GM18502 (cell line): ENCODE results near the gene FRMPD2.
"Not testable (repeated sequence)": the region's sequence is repeated elsewhere in the genome, so short reads cannot be mapped to it uniquely, and the experiment has no call there.

Experiments
- ATAC-seq: cut with Tn5 transposase; IDR thresholded peaks from one replicate; pipeline ENCODE4 v1.9.1; 2021; ENCODE audit warnings: mild to moderate bottlenecking; ENCODE audit not compliant: unreplicated experiment, poor library complexity

The FRMPD2 gene

DNA sequence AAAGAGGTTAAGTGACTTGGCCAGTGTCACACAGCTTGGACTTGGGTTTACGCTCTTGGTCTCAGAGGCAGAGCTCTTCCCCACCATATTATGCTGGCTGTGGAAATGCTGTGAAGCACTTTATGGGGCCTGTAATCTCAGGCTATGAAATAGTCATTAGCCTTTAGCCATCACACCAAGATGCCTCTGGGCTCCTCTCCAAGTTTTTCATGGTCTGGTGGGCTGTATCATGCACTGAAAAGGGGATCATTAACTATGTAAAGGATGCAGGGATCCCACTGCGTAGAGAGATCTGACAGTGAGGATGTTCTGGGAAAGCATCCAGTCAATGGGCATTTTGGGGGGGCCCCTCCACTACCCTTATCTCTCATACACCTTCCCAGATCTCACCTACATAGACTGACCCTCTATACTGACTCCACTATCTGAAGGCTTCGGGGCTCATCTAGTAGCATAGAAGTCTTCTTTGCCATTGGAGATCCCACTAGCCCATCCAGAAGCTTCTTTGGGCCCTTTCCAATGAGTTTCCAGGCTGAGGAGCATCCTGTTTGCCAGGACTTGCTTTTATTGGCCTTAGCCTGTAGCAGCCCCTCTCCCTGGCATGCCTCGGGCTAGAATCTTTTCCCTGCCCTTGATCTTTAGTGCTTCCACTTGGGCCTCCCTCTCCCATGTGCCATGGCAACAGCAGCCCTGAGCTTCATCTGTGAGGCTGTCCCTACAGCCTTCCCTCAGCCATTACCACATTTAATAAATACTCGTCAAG lies 19.6 kb downstream of the FRMPD2 start:
- ATAC-seq = no peak

DNA sequence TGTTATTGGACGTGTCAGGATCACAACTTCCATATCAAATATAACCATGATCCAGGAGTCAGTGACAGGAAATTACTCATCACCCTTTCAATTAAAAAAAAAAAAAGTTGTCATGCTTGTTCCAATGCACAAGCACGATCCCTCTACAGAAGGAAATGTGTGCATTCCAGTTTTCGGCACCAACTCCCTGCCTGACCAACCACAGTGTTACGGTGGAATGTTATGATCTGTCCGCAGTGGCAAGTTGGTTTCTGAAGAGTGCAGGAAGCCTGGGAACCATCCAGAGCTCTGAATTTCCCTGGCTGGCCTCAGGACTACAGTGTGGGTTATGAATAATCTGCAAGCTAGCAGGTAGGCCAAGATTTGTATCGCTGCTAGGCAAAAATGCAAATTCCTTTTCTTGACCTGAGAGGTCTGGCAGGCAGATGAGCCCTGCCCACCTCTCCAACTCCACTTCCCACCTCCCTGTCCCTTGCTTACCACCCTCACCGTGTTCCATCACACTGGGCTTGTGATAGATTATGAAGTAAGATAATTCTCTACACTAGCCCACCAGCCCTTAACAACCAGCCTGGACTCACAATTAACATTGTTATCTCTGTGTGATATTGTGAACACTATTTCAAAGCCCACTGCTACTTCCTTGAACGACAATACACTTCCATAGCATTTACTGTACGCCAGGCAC lies 20.4 kb downstream of the FRMPD2 start:
- no peak for ATAC-seq

DNA sequence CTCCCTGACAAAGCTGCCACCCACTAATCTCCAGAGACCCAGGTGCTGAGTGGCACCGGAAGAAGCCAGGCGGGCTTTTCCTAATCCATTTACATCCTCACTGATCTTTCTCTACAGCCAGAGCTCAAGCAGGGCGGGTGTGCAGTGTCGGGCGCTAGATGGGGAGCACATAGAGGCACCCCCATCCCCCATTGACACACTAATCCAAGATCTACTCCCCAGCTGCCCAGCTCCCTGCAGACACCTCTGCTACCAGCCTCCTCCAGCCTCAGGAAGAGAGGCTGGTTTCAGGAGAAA lies 22.2 kb downstream of the FRMPD2 start:
- ATAC-seq = no peak

DNA sequence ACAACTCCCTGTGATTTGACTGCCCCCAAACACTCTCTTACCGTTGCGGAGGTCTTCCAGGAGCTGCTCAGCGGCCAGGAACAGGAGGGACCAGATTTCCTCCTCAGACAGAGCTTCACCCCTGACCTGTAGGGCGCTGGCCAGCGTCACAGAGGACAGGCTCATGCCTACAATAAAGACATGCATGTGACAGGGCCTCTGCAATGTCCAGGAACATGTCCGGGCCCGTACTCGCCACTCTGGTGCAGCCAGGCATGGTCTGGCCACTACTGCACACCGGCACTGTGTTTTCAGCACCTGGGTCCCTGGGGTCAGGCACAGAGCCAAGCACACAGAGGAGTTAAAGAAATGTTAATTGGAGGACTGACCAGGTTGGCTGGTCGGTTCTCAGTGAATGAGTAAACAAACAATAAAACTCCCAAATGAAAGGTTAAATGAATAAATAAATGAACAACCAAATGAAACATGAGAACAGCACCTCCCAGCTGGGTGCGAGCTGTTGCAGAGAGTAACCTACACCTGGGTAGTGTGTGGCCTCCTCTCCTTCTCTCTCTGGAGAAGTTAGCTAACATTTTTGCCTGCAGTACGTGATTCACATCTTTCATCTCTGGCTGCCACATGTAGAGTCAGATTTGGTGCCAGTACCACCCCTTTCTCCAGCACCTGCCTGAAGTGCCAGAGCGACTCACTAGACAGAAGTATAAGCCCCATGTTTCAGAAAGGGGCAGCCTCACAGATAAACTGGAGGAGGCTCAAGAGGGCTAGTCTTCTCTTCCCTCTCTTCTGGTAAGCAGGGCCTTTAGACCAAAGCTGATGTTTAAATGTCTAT lies 22.8 kb downstream of the FRMPD2 start:
- ATAC-seq = no peak

DNA sequence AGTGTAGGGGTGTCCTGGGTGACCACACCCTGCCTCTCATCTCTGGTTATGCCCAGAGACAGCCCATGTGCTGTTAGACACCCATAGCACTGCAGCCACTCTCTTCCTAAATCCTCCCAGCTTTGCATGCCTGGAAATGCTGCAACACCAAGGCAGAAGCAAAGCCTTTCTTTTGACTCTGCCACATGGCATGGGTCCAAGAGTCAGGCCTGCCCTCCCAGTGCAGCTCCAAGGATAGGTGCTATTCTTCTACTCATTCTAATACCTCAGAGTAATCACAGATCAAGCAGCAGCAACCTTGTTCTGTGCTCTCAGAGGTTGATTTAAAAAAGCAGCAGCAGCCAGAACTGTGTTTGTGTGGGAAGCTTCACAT lies 23.4 kb downstream of the FRMPD2 start:
- no peak for ATAC-seq

DNA sequence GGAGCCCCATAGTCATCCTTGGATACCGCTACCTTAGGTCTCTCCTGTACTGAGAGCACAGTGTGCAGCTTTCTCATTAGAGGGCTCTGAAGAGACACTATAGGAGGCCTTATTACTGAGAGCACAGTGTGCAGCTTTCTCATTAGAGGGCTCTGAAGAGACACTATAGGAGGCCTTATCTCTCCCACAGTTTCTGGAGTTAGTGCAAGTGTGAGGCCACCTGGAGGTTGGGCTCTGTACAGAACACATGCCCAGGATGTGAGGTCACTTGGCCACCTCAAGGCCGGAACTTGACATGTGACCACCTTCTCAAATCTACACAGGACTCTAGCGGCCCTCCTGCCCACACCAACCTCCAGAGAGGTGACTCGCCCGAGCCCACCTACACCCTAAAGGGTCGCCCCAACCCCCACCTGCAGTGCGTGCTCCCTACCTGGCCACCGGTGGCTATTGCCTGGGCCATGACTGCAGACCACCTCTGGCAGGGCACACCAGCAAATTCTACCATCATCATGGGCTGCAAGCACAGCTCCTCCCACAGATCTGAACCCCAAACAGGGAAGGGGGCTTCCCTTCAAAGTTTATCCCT lies 24.6 kb downstream of the FRMPD2 start:
- no peak for ATAC-seq

DNA sequence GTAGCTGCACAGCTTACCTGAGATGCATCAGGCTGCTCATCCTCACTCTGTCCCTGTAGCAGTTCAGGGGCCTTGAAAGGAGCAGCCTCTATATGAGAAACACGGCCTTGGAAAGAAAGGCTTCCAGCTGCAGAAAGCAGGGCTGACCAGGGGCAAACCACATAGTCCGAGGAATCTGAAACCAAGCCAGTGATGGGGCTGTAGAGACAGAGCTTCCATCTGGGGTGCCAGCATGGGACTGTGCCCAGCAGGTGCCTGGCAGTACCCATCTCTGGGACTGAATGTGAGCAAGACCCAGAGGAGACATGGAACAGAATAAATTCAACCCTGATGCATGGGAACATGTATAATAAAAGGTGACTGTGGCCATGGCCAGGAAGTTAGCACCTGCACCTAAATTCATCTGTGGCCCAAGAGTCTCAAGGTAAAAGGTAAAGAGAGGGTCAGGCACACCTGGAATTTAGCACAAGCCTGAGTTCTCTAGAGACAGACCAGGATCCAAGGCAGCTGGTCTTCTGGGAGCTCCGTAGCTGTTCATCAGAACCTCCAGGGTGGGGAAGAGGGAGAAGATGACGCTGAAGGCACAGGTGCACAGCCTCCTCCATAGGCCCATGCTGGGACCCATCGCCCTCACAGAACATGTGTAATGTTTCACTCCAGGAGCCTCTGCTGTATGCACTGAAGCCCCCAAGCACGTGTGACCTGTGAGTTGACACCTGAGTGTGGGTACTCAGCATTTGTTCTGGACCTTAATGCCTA lies 25.3 kb downstream of the FRMPD2 start:
- no peak for ATAC-seq

DNA sequence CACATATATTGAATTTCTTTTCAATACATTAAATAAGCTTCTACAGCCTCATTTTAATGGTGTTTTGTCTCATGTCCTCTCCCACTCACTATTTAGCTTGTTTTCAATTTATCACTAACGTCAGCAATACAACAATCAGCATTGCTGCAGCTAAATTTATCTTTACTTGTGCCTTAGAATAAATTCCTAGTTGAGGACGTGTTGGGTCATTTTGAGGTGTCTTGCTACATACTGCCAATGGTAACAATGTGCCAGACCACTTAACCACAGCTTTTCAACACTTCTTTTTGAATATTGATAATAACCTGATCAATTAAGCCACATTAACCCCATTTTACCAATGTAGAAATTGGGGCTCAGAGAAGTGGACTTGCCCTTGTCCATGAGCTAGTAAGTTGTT lies 26.0 kb downstream of the FRMPD2 start:
- ATAC-seq = no peak

DNA sequence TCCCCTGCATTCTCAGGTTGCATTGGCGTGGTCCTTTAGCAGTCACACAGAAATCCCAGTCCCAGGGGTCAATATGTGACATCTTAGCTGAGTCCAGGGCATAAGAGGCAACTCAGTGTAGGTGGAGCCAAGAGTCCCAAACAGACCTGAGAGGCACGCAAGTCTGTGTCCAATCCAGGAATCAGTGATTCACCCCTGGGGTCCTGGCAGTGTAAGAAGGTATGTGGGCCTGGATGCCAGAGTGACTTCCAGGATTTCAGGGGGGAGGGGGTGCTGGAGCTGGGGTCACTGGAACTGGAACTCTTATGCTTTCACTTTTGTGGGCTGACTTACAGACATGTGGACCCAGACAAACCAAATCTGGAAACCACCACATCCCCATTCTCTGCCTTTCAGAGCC lies 26.8 kb downstream of the FRMPD2 start:
- no peak for ATAC-seq

DNA sequence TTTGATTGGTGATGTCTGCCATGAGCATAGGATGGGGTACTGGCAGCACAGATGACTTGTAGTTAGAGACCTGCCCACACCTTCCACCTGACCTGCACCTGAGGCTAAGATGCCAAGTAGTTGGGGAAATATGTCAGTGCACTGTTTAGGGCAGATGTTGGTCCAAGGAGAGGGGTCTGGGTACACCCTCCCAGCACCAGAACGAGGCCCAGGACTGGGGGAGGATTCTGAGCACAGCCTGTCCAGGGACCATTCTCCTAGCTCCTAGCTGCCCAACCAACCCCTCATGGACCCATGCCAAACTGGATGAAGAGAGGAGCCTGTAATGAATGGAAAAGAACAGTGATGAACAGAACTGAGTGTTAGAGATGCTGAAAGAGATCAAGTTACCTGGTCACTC lies 28.0 kb downstream of the FRMPD2 start:
- ATAC-seq = no peak

DNA sequence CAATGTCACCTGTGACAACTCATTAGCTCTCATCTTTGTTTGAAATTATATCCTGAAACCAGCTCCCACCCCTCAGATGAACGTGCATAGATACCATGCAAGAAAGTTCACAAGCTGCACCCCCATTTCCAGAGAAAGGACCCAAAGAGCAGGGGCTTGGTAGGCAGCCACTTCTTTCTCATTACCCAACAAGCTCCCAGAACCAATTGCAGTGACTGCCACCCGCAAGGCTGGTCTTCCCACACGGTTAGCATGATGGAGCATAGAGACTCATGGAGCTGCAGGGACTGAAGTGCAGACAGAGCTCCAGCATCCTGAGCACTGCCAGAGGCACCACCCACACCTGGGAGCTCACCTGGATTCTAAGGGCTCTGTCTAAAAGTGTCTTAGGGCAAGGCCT lies 28.5 kb downstream of the FRMPD2 start:
- ATAC-seq = no peak

DNA sequence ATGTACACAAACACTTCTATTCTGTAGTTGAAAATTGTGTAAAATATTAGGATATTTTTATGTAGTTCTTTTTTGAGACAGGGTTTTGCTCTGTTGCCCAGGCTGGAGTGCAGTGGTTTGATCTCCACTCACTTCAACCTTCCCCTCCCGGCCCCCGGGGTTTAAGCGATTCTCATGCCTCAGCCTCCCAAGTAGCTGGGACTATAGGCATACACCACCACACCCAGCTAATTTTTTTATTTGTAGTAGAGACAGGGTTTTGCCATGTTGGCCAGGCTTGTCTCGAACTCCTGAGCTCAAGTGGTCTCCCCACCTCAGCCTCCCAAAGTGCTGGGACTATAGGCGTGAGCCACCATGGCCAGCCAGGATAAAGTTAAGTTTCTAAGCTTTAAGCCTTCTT lies 30.6 kb downstream of the FRMPD2 start:
- ATAC-seq = not testable (repeated sequence)

DNA sequence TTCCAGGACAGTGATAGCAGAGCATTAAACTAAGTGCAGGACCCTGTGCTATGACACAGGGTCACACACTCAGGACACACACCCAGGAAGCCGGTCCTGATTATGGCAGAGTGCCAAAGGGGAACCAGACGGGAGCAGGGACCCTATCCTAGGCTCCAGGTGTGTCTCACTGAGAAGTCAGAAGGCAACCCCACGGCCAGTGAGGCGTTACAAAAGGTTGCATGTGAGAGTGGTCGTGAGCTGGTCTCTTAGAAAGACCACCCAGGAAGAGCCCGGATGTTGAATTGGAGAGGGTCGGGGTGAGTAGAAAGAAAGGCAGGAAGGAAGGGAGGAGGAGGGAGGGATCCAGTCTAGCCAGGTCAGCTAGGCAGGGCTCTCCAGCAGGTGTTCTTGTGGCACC lies 31.0 kb downstream of the FRMPD2 start:
- no peak for ATAC-seq

DNA sequence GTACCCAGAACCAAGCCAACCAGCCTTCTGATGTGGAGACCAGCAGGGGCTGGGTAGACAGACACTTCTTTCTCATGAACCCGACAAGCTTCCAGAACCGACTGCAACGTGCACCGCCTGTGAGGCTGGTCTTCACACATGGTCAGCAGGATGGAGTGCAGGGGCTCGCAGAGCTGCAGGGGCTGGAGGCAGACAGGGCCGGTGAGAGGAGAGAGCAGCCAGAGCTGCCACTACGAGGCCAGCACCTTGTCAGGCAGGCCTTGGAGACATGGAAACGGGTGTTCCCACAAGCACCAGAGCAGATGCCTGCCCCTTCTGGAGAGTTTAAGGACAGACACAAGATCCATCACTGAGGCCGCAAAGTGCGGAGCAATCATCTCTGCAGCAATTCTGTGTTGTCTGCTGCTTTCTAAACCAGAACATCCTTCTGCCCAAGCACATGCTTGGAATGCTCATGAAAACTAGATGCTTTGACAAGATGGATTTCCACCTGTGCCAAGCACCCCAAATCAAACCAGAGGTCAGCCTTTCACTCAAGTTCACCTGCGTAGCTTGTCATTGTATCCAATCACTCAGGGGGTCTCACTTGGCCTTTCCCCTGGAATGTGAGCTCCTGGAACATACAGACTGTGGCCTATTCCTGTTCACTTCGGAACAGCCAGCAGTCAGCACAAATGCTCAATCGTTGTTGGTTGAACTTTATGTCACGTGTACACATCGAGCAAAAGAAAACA lies 32.2 kb downstream of the FRMPD2 start:
- no peak for ATAC-seq

DNA sequence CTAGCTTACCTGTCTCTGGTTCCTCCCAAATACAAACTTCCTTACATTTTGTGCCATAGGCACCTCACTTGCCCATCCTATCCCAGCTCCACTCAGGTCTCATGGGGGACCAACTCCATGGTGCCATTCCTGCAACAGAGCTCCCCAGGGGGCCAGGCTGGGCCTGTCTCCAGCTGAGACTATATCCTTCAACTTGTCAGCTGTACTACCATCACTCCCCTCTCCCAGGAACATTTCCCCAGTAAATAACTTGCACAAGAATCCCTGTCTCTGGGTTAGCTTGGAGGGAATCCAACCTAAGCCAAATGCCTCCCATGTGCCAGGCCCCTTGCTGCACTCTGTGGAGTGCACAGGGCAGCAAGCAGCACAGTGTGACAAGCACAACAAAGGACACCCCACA lies 33.2 kb downstream of the FRMPD2 start:
- no peak for ATAC-seq

DNA sequence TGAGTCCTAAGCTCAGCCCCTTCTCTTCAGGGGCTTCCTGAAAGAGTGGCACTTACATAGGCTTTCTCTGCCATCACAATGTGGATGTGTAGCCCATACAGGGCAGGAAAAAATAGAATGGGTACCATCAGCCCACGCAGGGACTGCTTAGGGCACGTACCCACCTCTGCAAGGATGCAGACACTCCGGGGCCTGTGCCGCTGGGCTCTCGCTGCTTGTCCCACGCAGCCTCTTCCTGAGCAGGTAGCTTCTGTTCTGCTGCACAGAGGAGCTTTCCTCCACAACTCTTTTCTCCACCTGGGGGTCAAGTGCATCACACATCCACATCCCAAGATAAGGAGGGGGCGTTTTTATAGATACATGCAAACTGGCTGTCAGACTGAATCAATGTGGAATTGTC lies 34.3 kb downstream of the FRMPD2 start:
- ATAC-seq = no peak

DNA sequence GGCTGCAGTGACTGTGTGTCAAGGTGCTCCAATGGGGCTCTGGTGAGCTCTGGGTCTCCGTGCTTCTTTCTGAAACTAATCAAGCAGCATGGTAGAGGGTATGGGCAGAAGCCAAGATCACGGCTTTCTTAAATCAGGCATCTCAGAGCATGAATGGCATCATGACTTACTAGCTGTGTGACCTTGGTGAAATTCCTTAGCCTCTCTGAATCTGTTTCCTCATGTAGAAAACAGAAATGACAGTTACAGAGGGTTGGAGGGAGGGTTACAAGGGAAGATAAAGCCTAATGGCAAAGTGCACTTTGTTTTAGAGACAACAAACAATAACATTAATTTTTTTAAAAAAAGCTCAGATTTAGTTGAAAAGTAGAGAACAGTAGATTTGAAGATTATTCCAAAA lies 34.9 kb downstream of the FRMPD2 start:
- no peak for ATAC-seq

DNA sequence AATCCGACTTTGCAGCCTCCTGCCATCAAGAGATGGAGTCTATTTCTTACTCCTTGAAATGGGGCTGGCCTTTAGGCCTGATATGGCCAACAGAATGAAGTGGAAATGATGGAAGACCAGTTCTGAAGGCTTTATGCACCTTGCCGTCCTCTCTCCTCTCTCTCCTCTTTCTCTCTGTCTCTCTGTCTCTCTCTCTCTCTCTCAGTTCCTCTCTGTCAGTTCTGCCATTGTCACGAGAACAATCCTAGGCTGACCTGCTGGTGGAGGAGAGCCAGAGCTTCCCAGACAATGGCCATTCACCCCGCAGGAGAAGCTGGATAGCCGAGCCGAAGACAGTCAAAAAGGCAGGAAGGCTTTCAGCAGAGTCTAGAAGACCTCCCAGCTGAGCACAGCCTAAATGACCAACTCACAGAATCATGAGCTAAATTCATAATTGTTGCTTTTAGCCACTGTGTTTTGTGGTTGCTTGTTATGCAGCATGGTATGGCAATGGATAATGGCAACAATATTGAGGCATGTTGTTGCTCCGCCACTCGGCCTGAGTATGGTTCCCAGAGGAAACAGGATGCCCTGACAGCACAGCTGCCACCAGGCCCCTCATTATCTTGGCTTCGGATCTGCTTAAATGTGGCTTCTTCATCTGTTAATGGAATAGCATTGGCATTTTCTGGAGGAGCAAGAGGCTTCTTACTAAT lies 35.5 kb downstream of the FRMPD2 start:
- ATAC-seq = no peak
